Trophoblast cell (in vitro differentiated cells and primary cell): ENCODE data around the gene ANKRD37. TPM values are rescaled to one million over a fixed set of nuclear protein-coding genes. Genes with fewer than 3 reads are reported as not detected.

Experiments used
- DNase-seq, 2 donors: peaks; one replicate each; pipeline ENCODE4 v3.0.0-alpha.2; 2016
- H2AFZ ChIP-seq: 2 replicates; pipeline ENCODE4 v1.6.1; 2013; ENCODE audit warnings: low read length, moderate library complexity, mild to moderate bottlenecking; ENCODE audit not compliant: insufficient read depth, poor library complexity
- H2AK5ac ChIP-seq: 2 replicates; pipeline ENCODE4 v1.6.1; 2013; ENCODE audit warnings: mild to moderate bottlenecking, low read length
- H2BK120ac ChIP-seq: 2 replicates; pipeline ENCODE4 v1.6.1; 2013; ENCODE audit warnings: low read length, mild to moderate bottlenecking, moderate library complexity; ENCODE audit not compliant: insufficient read depth, poor library complexity
- H2BK12ac ChIP-seq: 2 replicates; pipeline ENCODE4 v1.6.1; 2013; ENCODE audit warnings: mild to moderate bottlenecking, low read length, moderate library complexity
- H2BK5ac ChIP-seq: 2 replicates; pipeline ENCODE4 v1.6.1; 2013; ENCODE audit warnings: low read length, low read depth, moderate library complexity, mild to moderate bottlenecking; ENCODE audit not compliant: poor library complexity
- H3K14ac ChIP-seq: 2 replicates; pipeline ENCODE4 v1.6.1; 2013; ENCODE audit warnings: mild to moderate bottlenecking, low read length
- H3K18ac ChIP-seq: 2 replicates; pipeline ENCODE4 v1.6.1; 2013; ENCODE audit warnings: mild to moderate bottlenecking, low read length
- H3K23ac ChIP-seq: 2 replicates; pipeline ENCODE4 v1.6.1; 2013; ENCODE audit warnings: low read length
- H3K27ac ChIP-seq: 2 replicates; pipeline ENCODE4 v1.5.1; 2013; ENCODE audit warnings: low read depth, mild to moderate bottlenecking, inconsistent platforms, low read length, moderate library complexity
- H3K27me3 ChIP-seq: 2 replicates; pipeline ENCODE4 v1.6.1; 2013; ENCODE audit warnings: inconsistent platforms, mild to moderate bottlenecking, low read length, moderate library complexity; ENCODE audit not compliant: insufficient read depth
- H3K36me3 ChIP-seq, 2 experiments: 1 replicate in 1 of 2; 2 replicates in 1 of 2; pipeline ENCODE4 v1.6.1; 2013; ENCODE audit warnings: low read length in 2 of 2, mild to moderate bottlenecking in 2 of 2, moderate library complexity in 1 of 2; ENCODE audit not compliant: insufficient read depth in 2 of 2, control insufficient read depth in 1 of 2
- H3K4ac ChIP-seq: 2 replicates; pipeline ENCODE4 v1.6.1; 2013; ENCODE audit warnings: low read depth, mild to moderate bottlenecking, low read length, moderate library complexity
- H3K4me1 ChIP-seq, 2 experiments: 1 replicate in 1 of 2; 2 replicates in 1 of 2; pipeline ENCODE4 v1.6.1; 2013; ENCODE audit warnings: low read length in 2 of 2, mild to moderate bottlenecking in 2 of 2, moderate library complexity in 1 of 2; ENCODE audit not compliant: insufficient read depth in 2 of 2, control insufficient read depth in 1 of 2
- H3K4me2 ChIP-seq: 2 replicates; pipeline ENCODE4 v1.6.1; 2013; ENCODE audit warnings: inconsistent platforms, mild to moderate bottlenecking, low read length, moderate library complexity
- H3K4me3 ChIP-seq: 2 replicates; pipeline ENCODE4 v1.5.1; 2013; ENCODE audit warnings: mild to moderate bottlenecking, low read depth, low read length, inconsistent platforms
- H3K79me1 ChIP-seq: one replicate; pipeline ENCODE4 v1.6.1; 2013; ENCODE audit warnings: low read length
- H3K79me2 ChIP-seq: 2 replicates; pipeline ENCODE4 v1.6.1; 2013; ENCODE audit warnings: low read length, mild to moderate bottlenecking; ENCODE audit not compliant: control insufficient read depth, insufficient read depth, poor library complexity
- H3K9ac ChIP-seq: 2 replicates; pipeline ENCODE4 v1.6.1; 2013; ENCODE audit warnings: mild to moderate bottlenecking, low read length
- H3K9me3 ChIP-seq: 2 replicates; pipeline ENCODE4 v1.6.1; 2013; ENCODE audit warnings: low read depth, mild to moderate bottlenecking, control low read depth, inconsistent platforms, low read length; ENCODE audit not compliant: insufficient read depth
- H4K12ac ChIP-seq: 2 replicates; pipeline ENCODE4 v1.6.1; 2013; ENCODE audit warnings: low read depth, mild to moderate bottlenecking, low read length, moderate library complexity
- H4K8ac ChIP-seq: 2 replicates; pipeline ENCODE4 v1.6.1; 2013; ENCODE audit warnings: low read depth, mild to moderate bottlenecking, low read length, moderate library complexity
- H4K91ac ChIP-seq: one replicate; pipeline ENCODE4 v1.6.1; 2013; ENCODE audit warnings: low read depth, mild to moderate bottlenecking, low read length, moderate library complexity
- WGBS: extraction: QIAGEN DNeasy Blood & Tissue Kit; methylation state at CpG from one replicate; pipeline ENCODE4 v1.1.7; 2013; ENCODE audit warnings: missing lambda C conversion rate; ENCODE audit not compliant: insufficient read length, insufficient coverage; ENCODE audit errors: extremely low coverage; 5-methylcytosine and 5-hydroxymethylcytosine counted together
- polyA plus RNA-seq: library from polyadenylated mRNA; stranded (reverse); fragments of 200-250 nt; gene quantifications from 2 replicates; pipeline ENCODE4 v1.2.3, GENCODE V29; 2013

ANKRD37 gene
- 16.7 and 19.1 TPM in 2 replicates for polyA plus RNA-seq

GRCh38 chr4:185396724-185397385 is at the start of gene ANKRD37:
TSS of gene ANKRD37 (plus strand) at chr4:185396841. CDS start at chr4:185396924, 83 bp downstream.
- Histone ChIP-seq H3K23ac (no peak within 1 kb of the TSS), H4K12ac (peak within 1 kb of the TSS; percentile 88), H3K14ac (peak within 1 kb of the TSS; percentile 96), H3K79me1 (peaks cover 5% of the 10 kb centered on the region), H3K4me3 (peak within 1 kb of the TSS; percentile 76), H3K4ac (peak within 1 kb of the TSS; percentile 46), H3K9ac (peak within 1 kb of the TSS; percentile 6), H2BK5ac (peak within 1 kb of the TSS; percentile 45), H3K18ac (peak within 1 kb of the TSS; percentile 81), H3K4me2 (peak within 1 kb of the TSS; percentile 82), H2AFZ (peak within 1 kb of the TSS; percentile 98), H4K8ac (peak within 1 kb of the TSS; percentile 85), H2BK120ac (peak within 1 kb of the TSS; percentile 82), H2AK5ac (peak within 1 kb of the TSS; percentile 35), H2BK12ac (peak within 1 kb of the TSS; percentile 15), H4K91ac (peak within 1 kb of the TSS; percentile 99), H3K79me2 (peaks cover 4% of the 10 kb centered on the region), H3K4me1 (peaks cover 0 to 3% of the 10 kb centered on the region in 2 experiments), H3K9me3 (no peaks in the 10 kb centered on the region), H3K27me3 (no peaks in the 10 kb centered on the region), H3K27ac (peak within 1 kb of the TSS; percentile 90), H3K36me3 (peaks cover 0 to 3% of the 10 kb centered on the region in 2 experiments)
- DNase-seq, result peak; percentile 88 to 96
- WGBS, result no CpG with 5 or more reads among the region's 38 CpGs

- H2AFZ ChIP-seq, result no peak overlapping the region
- no peak overlapping the region for H3K9ac ChIP-seq
- no peak overlapping the region for H3K4ac ChIP-seq
- H3K18ac ChIP-seq, result no peak overlapping the region
- peaks cover 9 to 18% of the 10 kb centered on the region in 2 experiments for H3K36me3 ChIP-seq
- no peak overlapping the region for H3K4me3 ChIP-seq
- H2BK5ac ChIP-seq, result no peak overlapping the region
- H3K4me1 ChIP-seq, result peaks cover 6 to 10% of the 10 kb centered on the region in 2 experiments
- no peak overlapping the region for H2AK5ac ChIP-seq
- H3K14ac ChIP-seq, result no peak overlapping the region
- H3K27ac ChIP-seq, result no peak overlapping the region
- H2BK12ac ChIP-seq, result no peak overlapping the region
- H3K79me2 ChIP-seq, result no peaks in the 10 kb centered on the region
- H4K91ac ChIP-seq, result no peak overlapping the region
- WGBS, result no CpG with 5 or more reads among the region's 14 CpGs
- H2BK120ac ChIP-seq, result no peak overlapping the region
- H3K9me3 ChIP-seq, result peaks cover under 1% of the 10 kb centered on the region
- H3K79me1 ChIP-seq, result peaks cover 3% of the 10 kb centered on the region
- H3K4me2 ChIP-seq, result no peak overlapping the region
- H4K12ac ChIP-seq, result no peak overlapping the region
- H3K27me3 ChIP-seq, result no peaks in the 10 kb centered on the region
- no peak overlapping the region for H3K23ac ChIP-seq
- peak in 1 of 2 donors; percentile 18 for DNase-seq
- no peak overlapping the region for H4K8ac ChIP-seq
Measured at GRCh38 chr4:185346975-185347601, 49.6 kb upstream of the ANKRD37 start.

GRCh38 chr4:185351691-185352090 is 45.0 kb upstream of the ANKRD37 start:
- no peak overlapping the region for H2BK12ac ChIP-seq
- no peak overlapping the region for H2AK5ac ChIP-seq
- H3K79me1 ChIP-seq, result no peaks in the 10 kb centered on the region
- no peak overlapping the region for H3K4ac ChIP-seq
- H3K9ac ChIP-seq, result no peak overlapping the region
- H3K79me2 ChIP-seq, result no peaks in the 10 kb centered on the region
- no CpG with 5 or more reads among the region's 13 CpGs for WGBS
- no peak overlapping the region for H2BK5ac ChIP-seq
- H3K36me3 ChIP-seq, result peaks cover 8 to 20% of the 10 kb centered on the region in 2 experiments
- H3K4me2 ChIP-seq, result no peak overlapping the region
- no peak overlapping the region for H4K8ac ChIP-seq
- no peaks in the 10 kb centered on the region for H3K4me1 ChIP-seq
- no peak overlapping the region for H3K27ac ChIP-seq
- H3K27me3 ChIP-seq, result no peaks in the 10 kb centered on the region
- H3K9me3 ChIP-seq, result peaks cover 3% of the 10 kb centered on the region
- no peak overlapping the region for H3K18ac ChIP-seq
- no peak for DNase-seq
- H2AFZ ChIP-seq, result no peak overlapping the region
- no peak overlapping the region for H3K14ac ChIP-seq
- no peak overlapping the region for H4K91ac ChIP-seq
- H3K4me3 ChIP-seq, result no peak overlapping the region
- H3K23ac ChIP-seq, result no peak overlapping the region
- no peak overlapping the region for H4K12ac ChIP-seq
- no peak overlapping the region for H2BK120ac ChIP-seq

- Histone ChIP-seq H3K4me1 (no peaks in the 10 kb centered on the region), H3K36me3 (peaks cover 8 to 20% of the 10 kb centered on the region in 2 experiments)
Measured at GRCh38 chr4:185352202-185352601, 44.4 kb upstream of the ANKRD37 start.

More at GRCh38 chr4:185352202-185352601, 44.4 kb upstream of the ANKRD37 start:
- Histone ChIP-seq H4K12ac (no peak overlapping the region), H3K14ac (no peak overlapping the region), H2BK12ac (no peak overlapping the region), H2BK5ac (no peak overlapping the region), H3K4me2 (no peak overlapping the region), H3K9me3 (peaks cover 3% of the 10 kb centered on the region), H4K8ac (no peak overlapping the region), H3K23ac (no peak overlapping the region), H3K27me3 (no peaks in the 10 kb centered on the region), H3K4me3 (no peak overlapping the region), H2AK5ac (no peak overlapping the region), H2BK120ac (no peak overlapping the region), H3K9ac (no peak overlapping the region), H3K18ac (no peak overlapping the region), H3K79me1 (no peaks in the 10 kb centered on the region), H3K79me2 (no peaks in the 10 kb centered on the region), H4K91ac (no peak overlapping the region), H2AFZ (no peak overlapping the region), H3K4ac (no peak overlapping the region), H3K27ac (no peak overlapping the region)
- no peak for DNase-seq
- WGBS, result no CpG with 5 or more reads among the region's 7 CpGs
